H7 (cell line): ENCODE results near the gene DDOST. TPM values are rescaled to one million over a fixed set of nuclear protein-coding genes. Genes with fewer than 3 reads are reported as not detected.
A peak's percentile ranks its signal among the peaks of the same experiment; 100 is the strongest.

Experiments
- DNase-seq: peaks from one replicate; pipeline ENCODE4 v3.0.0; 2012
- H3K27me3 ChIP-seq: 2 replicates; pipeline ENCODE4 v1.6.0; 2011; ENCODE audit warnings: mild to moderate bottlenecking, low read length; ENCODE audit not compliant: control insufficient read depth, insufficient read depth
- H3K36me3 ChIP-seq: replicated peaks from 2 replicates; pipeline ENCODE4 v1.5.1; 2011; ENCODE audit warnings: low read length; ENCODE audit not compliant: control insufficient read depth, insufficient read depth
- H3K4me3 ChIP-seq: 2 replicates; pipeline ENCODE4 v1.5.1; 2011; ENCODE audit warnings: low read depth, mild to moderate bottlenecking, control low read depth, low read length, moderate library complexity; ENCODE audit not compliant: insufficient read depth
- total RNA-seq: library from RNA; depleted of rRNA; stranded (reverse); fragments of >200 nt; shearing (Covaris generic); gene quantifications from 2 replicates; pipeline ENCODE4 v1.2.3, GENCODE V29; 2014

Gene DDOST
- total RNA-seq, 1 experiment from 2014 or later: 563 TPM

GRCh38 chr1:20699558-20699957, 38.4 kb upstream of the DDOST start:
- Histone ChIP-seq H3K27me3 (no peaks in the 10 kb centered on the region; the same call in 1 of the 2 replicates), H3K4me3 (no peak overlapping the region), H3K36me3 (no peaks in the 10 kb centered on the region)
- DNase-seq: no peak

GRCh38 chr1:20698195-20698910, 37.2 kb upstream of the DDOST start:
- no peaks in the 10 kb centered on the region; the same call in 1 of the 2 replicates for H3K27me3 ChIP-seq
- H3K4me3 ChIP-seq: no peak overlapping the region
- H3K36me3 ChIP-seq: no peaks in the 10 kb centered on the region; the same call in 1 of the 2 replicates
- DNase-seq: no peak

GRCh38 chr1:20697563-20697962, 36.4 kb upstream of the DDOST start:
- H3K4me3 ChIP-seq: no peak overlapping the region
- H3K36me3 ChIP-seq: no peaks in the 10 kb centered on the region; the same call in 1 of the 2 replicates
- no peaks in the 10 kb centered on the region; the same call in 1 of the 2 replicates for H3K27me3 ChIP-seq
- DNase-seq: no peak

GRCh38 chr1:20696397-20697333, 35.5 kb upstream of the DDOST start:
- Histone ChIP-seq H3K36me3 (no peaks in the 10 kb centered on the region; the same call in 1 of the 2 replicates), H3K27me3 (no peaks in the 10 kb centered on the region; the same call in 1 of the 2 replicates), H3K4me3 (peak overlapping the region; percentile 62)
- DNase-seq: peak; percentile 97

- Histone ChIP-seq H3K4me3 (no peak overlapping the region), H3K27me3 (no peaks in the 10 kb centered on the region; the same call in 1 of the 2 replicates), H3K36me3 (no peaks in the 10 kb centered on the region; the same call in 1 of the 2 replicates)
- DNase-seq: no peak
These were observed 34.3 kb upstream of the DDOST start for GRCh38 chr1:20695515-20695914.

- Histone ChIP-seq H3K36me3 (peaks cover 2% of the 10 kb centered on the region), H3K27me3 (no peaks in the 10 kb centered on the region; the same call in 1 of the 2 replicates), H3K4me3 (no peak overlapping the region)
- DNase-seq: no peak
These were observed 32.5 kb upstream of the DDOST start for GRCh38 chr1:20693623-20694022.

GRCh38 chr1:20691872-20692271, 30.7 kb upstream of the DDOST start:
- Histone ChIP-seq H3K36me3 (peaks cover 2% of the 10 kb centered on the region), H3K27me3 (no peaks in the 10 kb centered on the region; the same call in 1 of the 2 replicates), H3K4me3 (no peak overlapping the region)
- peak; percentile 13 for DNase-seq

GRCh38 chr1:20689645-20690056, 28.5 kb upstream of the DDOST start:
- Histone ChIP-seq H3K4me3 (no peak overlapping the region), H3K36me3 (peaks cover 2% of the 10 kb centered on the region), H3K27me3 (no peaks in the 10 kb centered on the region; the same call in 1 of the 2 replicates)
- no peak for DNase-seq

- H3K27me3 ChIP-seq: no peaks in the 10 kb centered on the region
- peak; percentile 28 for DNase-seq
- peaks cover 2% of the 10 kb centered on the region for H3K36me3 ChIP-seq
- no peak overlapping the region for H3K4me3 ChIP-seq
These were observed 25.9 kb upstream of the DDOST start for GRCh38 chr1:20686883-20687725.

- Histone ChIP-seq H3K36me3 (peaks cover 3% of the 10 kb centered on the region), H3K27me3 (no peaks in the 10 kb centered on the region), H3K4me3 (no peak overlapping the region)
- peak; percentile 48 for DNase-seq
These were observed 24.6 kb upstream of the DDOST start for GRCh38 chr1:20685741-20686140.

GRCh38 chr1:20685099-20685662, 24.0 kb upstream of the DDOST start:
- H3K4me3 ChIP-seq: no peak overlapping the region
- H3K27me3 ChIP-seq: no peaks in the 10 kb centered on the region
- peaks cover 3% of the 10 kb centered on the region for H3K36me3 ChIP-seq
- DNase-seq: peak; percentile 41

GRCh38 chr1:20684651-20685050, 23.5 kb upstream of the DDOST start:
- Histone ChIP-seq H3K27me3 (no peaks in the 10 kb centered on the region), H3K4me3 (no peak overlapping the region), H3K36me3 (peaks cover 2% of the 10 kb centered on the region)
- DNase-seq: no peak

- Histone ChIP-seq H3K4me3 (no peak overlapping the region), H3K27me3 (no peaks in the 10 kb centered on the region), H3K36me3 (peaks cover 1% of the 10 kb centered on the region)
- no peak for DNase-seq
These were observed 23.0 kb upstream of the DDOST start for GRCh38 chr1:20684050-20684620.
